GM18907 (cell line): ENCODE results near the gene LUZP4.
"Not testable (repeated sequence)": the region's sequence is repeated elsewhere in the genome, so short reads cannot be mapped to it uniquely, and the experiment has no call there.

ENCODE experiments used
- ATAC-seq: cut with Tn5 transposase; IDR thresholded peaks from one replicate; pipeline ENCODE4 v1.9.1; 2021; ENCODE audit warnings: mild to moderate bottlenecking, moderate library complexity; ENCODE audit not compliant: unreplicated experiment

The LUZP4 gene

DNA sequence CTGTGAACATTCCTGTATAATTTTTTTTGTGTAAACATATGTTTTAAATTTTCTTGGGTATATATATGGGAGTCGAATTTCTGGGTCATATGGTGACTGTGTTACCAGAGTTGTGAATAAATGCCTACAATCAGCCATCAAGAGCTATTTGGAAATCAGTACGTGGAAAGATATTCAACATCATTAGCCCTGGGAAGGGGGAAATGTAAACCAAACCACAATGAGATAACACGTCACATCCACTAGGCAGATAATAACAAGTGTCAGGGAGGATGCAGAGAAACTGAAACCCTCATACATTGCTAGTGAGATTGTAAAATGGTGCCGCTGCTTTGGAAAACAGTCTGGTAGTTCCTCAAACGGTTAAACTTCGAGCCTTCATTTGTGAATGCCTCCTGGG is 43.9 kb downstream of the LUZP4 start:
- no peak for ATAC-seq

DNA sequence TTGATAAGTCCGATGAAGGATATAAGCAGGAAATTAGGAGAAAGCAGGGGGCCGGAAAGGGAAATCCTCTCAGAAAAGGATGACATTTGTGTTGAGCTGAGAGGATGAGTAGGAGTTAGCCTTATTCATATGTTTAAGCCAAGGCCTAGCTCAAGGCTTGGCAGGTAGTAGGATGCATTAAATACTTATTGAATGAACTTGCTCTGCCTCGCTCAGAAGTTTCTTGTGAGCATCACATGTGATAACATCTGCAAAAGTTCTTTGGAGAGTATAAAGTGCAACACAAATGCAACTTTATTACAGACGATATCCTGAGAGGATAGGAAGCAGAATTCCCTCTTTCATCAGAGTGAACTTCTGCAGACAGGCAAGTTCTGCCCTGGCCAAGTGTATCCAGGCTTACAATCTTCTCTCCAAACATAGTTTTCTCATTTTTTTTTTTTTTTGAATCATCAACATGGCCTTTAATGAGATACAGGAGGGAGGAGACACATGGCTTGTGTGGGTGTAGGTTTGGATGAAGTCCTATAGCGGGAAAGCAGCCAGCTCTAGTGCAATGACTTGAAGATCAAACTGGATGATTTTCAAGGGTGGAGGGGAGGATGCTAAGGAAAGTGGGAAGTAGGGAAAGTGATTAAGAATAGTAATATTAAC is 48.1 kb downstream of the LUZP4 start:
- ATAC-seq: no peak

DNA sequence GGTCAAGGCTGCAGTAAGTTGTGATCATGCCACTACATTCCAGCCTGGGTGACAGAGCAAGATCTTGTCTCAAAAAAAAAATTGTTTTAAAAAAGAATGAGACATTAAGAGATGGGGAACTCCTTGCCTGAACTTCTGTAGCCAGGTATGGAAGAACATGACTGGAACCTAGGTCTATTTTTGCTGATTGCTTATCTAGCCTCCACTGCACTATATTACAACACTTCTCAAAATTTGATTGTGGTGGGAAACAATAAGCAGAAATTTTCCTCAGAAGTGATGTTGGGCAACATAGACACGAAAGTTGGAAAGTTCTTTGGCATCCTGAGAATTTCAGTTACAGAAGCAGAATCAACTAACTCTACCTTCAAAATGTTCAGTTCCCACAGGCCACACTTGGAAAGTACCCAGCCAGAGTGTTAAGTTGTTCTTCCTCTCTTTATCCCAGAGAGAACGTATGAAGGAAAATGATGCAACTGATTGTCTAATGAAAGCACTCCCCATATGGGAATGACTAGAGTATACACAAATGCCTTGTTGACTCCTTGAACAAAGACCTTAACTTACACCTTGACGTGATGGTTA is 50.0 kb downstream of the LUZP4 start:
- no peak for ATAC-seq

GRCh38 chrX:115341421-115341820 is 51.9 kb downstream of the LUZP4 start:
- ATAC-seq: no peak

DNA sequence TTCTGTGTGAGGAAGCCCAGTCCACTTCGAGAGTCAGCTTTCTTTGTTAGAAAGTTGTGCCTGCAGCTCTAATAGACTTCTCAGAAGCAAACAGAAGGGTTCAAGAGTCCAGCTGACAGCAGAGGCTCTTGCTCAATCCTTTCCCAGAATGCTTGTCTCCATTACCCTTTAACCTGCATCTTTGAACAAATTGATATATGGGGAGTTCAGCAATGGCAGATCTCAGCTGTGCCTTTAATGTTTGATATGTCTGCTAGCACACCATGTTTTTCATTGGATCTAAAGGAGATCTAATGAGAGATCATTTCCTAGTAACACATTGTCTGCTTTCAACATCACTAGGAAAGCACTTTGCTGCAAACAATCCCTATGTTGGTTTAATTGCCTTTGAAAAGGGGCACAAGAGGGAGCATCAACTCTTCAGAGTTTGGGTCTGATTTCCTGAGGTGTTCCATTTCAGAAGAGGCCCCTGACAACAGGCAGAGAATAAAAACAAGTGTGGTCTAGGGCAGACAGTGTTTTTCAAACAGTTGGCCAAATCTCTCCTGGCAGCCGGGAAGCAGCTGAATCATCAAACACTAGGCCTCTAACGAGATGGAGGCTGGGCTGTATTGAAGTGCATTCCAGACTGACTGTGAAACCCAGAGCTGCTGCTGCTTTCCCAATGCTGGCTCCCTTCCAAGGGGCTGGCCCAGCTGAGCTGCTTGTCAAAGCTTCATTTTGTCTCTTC is 55.5 kb downstream of the LUZP4 start:
- ATAC-seq: no peak

GRCh38 chrX:115345615-115346014 is 56.1 kb downstream of the LUZP4 start:
- no peak for ATAC-seq

- not testable (repeated sequence) for ATAC-seq
Measured at GRCh38 chrX:115346738-115347137, 57.2 kb downstream of the LUZP4 start.

DNA sequence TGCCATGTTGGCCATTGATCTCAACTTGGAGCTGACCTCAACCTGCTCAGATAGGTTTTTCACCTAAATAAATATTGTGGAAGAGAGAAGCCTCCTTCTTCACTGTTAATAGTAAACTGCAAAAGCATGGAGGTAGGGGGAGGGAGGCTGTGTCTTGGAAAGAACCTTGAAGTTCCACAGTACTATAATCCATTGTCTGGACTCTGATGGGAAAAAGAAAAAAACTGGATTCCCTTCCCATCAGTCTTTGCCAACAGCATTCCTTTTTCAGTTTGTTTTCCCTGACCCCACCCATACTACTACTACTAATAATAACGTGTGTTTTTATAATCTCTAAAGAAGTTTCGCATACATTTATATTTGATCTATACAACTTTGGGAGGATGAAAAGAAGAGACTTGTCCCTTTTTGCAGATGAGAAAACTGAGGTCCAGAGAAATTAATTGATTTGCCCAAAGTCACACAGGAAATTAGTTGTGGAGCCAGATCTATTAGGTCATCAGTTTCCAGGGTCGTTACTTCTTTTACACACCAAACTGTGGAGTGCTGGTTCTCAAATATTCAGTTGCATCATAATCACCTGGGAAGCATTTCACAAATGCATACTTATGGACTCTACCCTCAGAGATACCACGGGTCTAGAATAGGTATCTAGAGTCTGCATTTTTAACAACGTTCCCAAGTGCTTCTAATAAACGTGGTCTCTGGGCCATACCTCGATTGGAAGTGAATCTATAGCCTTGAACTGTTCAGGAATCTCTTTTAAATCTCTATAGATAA is 59.1 kb downstream of the LUZP4 start:
- no peak for ATAC-seq

DNA sequence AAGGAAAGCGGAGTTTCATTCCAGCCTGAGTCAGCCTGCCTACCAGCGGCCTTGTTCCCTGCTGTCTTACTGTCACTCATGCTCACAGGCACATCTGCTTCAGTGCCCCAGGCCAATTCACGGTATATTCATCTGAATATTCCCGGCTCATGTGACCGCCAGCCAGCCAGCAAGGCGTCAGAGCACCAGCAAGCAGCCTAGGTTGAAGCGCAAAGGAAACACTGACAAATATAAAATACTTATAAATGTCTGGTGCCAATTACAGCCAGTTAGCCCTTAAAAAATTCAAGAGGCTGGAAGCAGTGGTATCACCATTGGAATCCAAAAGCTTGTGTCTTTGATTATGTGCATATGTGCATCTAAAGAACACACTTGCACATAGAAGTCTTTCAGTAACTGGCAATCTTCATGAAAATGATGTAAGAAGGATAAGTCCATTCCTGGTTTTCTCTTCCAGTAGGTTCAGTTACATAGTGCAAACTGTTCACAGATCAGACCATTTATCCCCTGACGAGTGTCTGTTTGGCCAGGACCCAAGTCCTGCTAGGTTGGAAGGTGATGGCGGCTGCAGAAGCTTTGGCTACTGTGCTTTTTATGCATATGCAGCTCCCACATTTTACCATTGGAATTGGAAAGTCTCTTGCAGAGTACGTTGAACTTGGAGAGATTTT is 61.3 kb downstream of the LUZP4 start:
- ATAC-seq: no peak

DNA sequence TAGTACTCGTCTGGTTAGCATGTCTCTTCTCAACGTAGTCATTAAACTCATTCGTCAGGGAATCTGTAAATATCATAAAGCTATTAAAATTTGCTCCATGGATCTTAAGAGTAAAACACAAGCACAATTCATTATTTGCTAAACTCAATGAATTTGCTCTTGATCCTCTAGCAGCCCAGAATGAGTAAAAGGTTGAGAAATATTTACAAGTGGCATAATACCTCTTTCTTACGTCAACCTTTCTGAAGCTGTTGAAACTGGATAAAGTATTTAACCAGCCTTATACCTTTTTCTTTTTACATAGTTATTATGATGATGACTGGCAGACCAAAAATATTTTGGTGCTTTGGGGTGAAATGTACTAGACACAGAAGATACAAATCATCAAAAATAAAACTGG is 66.9 kb downstream of the LUZP4 start:
- ATAC-seq: no peak
